B cell (primary cell): Measurements from ENCODE around the gene KLHL22. TPM values are rescaled to one million over a fixed set of nuclear protein-coding genes. Genes with fewer than 3 reads are reported as not detected.

ENCODE experiments used
- ATAC-seq: fragments of 200-7000 bp; cut with Tn5 transposase; one replicate; pipeline ENCODE4 v1.10.0; 2021; ENCODE audit warnings: low read depth, mild to moderate bottlenecking, moderate number of reproducible peaks, moderate library complexity
- CTCF ChIA-PET: fragments of 350-600 bp; sonication (Branson Sonifier 250); formaldehyde crosslinking; loops from one replicate; lab custom pipeline; 2021; ENCODE audit warnings: antibody characterized with exemption, inconsistent platforms; lab: Charles Lee
- POLR2A ChIA-PET: fragments of 350-600 bp; sonication (Branson Sonifier 250); formaldehyde crosslinking; loops from one replicate; lab custom pipeline; 2021; ENCODE audit warnings: antibody characterized with exemption; lab: Charles Lee
- DNase-seq: peaks from one replicate; pipeline ENCODE4 v3.0.0; 2013
- H2AFZ ChIP-seq: 2 replicates; pipeline ENCODE4 v1.6.1; 2012; ENCODE audit warnings: mild to moderate bottlenecking, low read depth, low read length; ENCODE audit not compliant: insufficient read depth, poor library complexity, severe bottlenecking
- H3K27ac ChIP-seq, 2 donors: 1 replicate in 1 of 2; 2 replicates in 1 of 2; pipeline ENCODE4 v1.5.1; 2012 to 2013; ENCODE audit warnings: low read length in 2 of 2, mild to moderate bottlenecking in 2 of 2, moderate library complexity in 1 of 2
- H3K27me3 ChIP-seq, 4 experiments: fragments of 200-600 bp in 1 of 4; sonication (generic) in 1 of 4; replicated peaks in 1 of 4; 1 replicate in 2 of 4; 2 replicates in 2 of 4; pipeline versions ENCODE4 v1.6.1 to v1.7.0; 2013 to 2016; ENCODE audit warnings: low read length in 3 of 4, mild to moderate bottlenecking in 2 of 4, mixed read lengths in 1 of 4, moderate library complexity in 1 of 4; ENCODE audit not compliant: insufficient read depth in 4 of 4, control insufficient read depth in 3 of 4; ENCODE audit errors: control extremely low read depth in 1 of 4
- H3K36me3 ChIP-seq, 2 experiments: replicated peaks in 1 of 2; 1 replicate in 1 of 2; 2 replicates in 1 of 2; pipeline versions ENCODE4 v1.6.1 to v1.7.1; 2013; ENCODE audit warnings: low read length in 1 of 2; ENCODE audit not compliant: insufficient read depth in 2 of 2, control insufficient read depth in 1 of 2; ENCODE audit errors: control extremely low read depth in 1 of 2, extremely low read depth in 1 of 2
- H3K4me1 ChIP-seq, 2 donors: fragments of 200-600 bp in 1 of 2; sonication (generic) in 1 of 2; 1 replicate in 1 of 2; 2 replicates in 1 of 2; pipeline versions ENCODE4 v1.5.1 to v1.6.1; 2013 to 2017; ENCODE audit warnings: low read length in 2 of 2; ENCODE audit not compliant: control insufficient read depth in 2 of 2, insufficient read depth in 2 of 2
- H3K4me2 ChIP-seq: replicated peaks from 2 replicates; pipeline ENCODE3; 2012; ENCODE audit warnings: mild to moderate bottlenecking, low read depth, low read length; ENCODE audit not compliant: poor library complexity, severe bottlenecking
- H3K4me3 ChIP-seq, 5 experiments: fragments of 200-600 bp in 1 of 5; sonication (generic) in 1 of 5; 1 replicate in 3 of 5; 2 replicates in 2 of 5; pipeline versions ENCODE4 v1.5.1 to v1.7.0; 2011 to 2016; ENCODE audit warnings: low read length in 4 of 5, mild to moderate bottlenecking in 4 of 5, low read depth in 2 of 5, control low read depth in 1 of 5, moderate library complexity in 1 of 5; ENCODE audit not compliant: insufficient read depth in 1 of 5; ENCODE audit errors: control extremely low read depth in 1 of 5, extremely low read depth in 1 of 5
- H3K79me2 ChIP-seq: fragments of 200-600 bp; sonication (generic); one replicate; pipeline ENCODE4 v1.6.0; 2016; ENCODE audit warnings: low read length; ENCODE audit not compliant: control insufficient read depth, insufficient read depth
- H3K9ac ChIP-seq: fragments of 200-600 bp; sonication (generic); 2 replicates; pipeline ENCODE4 v1.6.1; 2017; ENCODE audit warnings: mild to moderate bottlenecking, low read length, moderate library complexity
- H3K9me3 ChIP-seq, 3 donors: one replicate each; pipeline versions ENCODE4 v1.6.1 to v1.7.1; 2013; ENCODE audit warnings: low read length in 2 of 3; ENCODE audit not compliant: control insufficient read depth in 2 of 3, insufficient read depth in 1 of 3; ENCODE audit errors: control extremely low read depth in 1 of 3
- H4K20me1 ChIP-seq: 2 replicates; pipeline ENCODE4 v1.6.0; 2012; ENCODE audit warnings: mild to moderate bottlenecking, low read length; ENCODE audit not compliant: insufficient read depth, control insufficient read depth, poor library complexity, severe bottlenecking
- H3K27ac Mint-ChIP-seq: one replicate; pipeline ENCODE4 v1.8.0; 2021; ENCODE audit warnings: mixed read lengths
- H3K27me3 Mint-ChIP-seq: one replicate; pipeline ENCODE4 v1.8.0; 2021; ENCODE audit warnings: mixed read lengths
- H3K4me1 Mint-ChIP-seq: one replicate; pipeline ENCODE4 v1.8.0; 2021; ENCODE audit warnings: mixed read lengths
- H3K4me3 Mint-ChIP-seq: one replicate; pipeline ENCODE4 v1.8.0; 2021; ENCODE audit warnings: mixed read lengths
- H3K9me3 Mint-ChIP-seq: one replicate; pipeline ENCODE4 v1.8.0; 2022; ENCODE audit warnings: mixed read lengths; ENCODE audit not compliant: insufficient read depth
- EZH2 ChIP-seq: IDR thresholded peaks from 2 replicates; pipeline ENCODE4 v1.6.1; 2012; ENCODE audit warnings: borderline replicate concordance, low read depth, mild to moderate bottlenecking, moderate library complexity, low read length; ENCODE audit not compliant: insufficient read depth, poor library complexity, severe bottlenecking
- WGBS: methylation state at CpG from one replicate; pipeline ENCODE4 v1.1.5; 2013; ENCODE audit warnings: missing lambda C conversion rate; ENCODE audit not compliant: insufficient coverage; 5-methylcytosine and 5-hydroxymethylcytosine counted together
- intact Hi-C: fragments of 100-400 bp; cut with micrococcal nuclease; formaldehyde crosslinking; loops from one replicate; pipeline ENCODE4 v1.10.0; 2022
- polyA plus RNA-seq: library from polyadenylated mRNA; depleted of rRNA; stranded (reverse); fragments of >200 nt; gene quantifications from 2 replicates; pipeline ENCODE4 v1.2.3, GENCODE V29; 2012
- total RNA-seq, 2 donors: library from RNA; stranded (reverse); fragments of 120-200 nt in 1 of 2; gene quantifications; 1 replicate in 1 of 2; 2 replicates in 1 of 2; pipeline versions ENCODE4 v1.2.3 to v1.2.4, GENCODE V29; 2013 to 2022
- TF ChIP-seq, protein P1 (sequence below): fragments of 200-600 bp; IDR thresholded peaks from one replicate; pipeline ENCODE4 v1.8.0; 2022; ENCODE audit warnings: antibody characterized with exemption, mild to moderate bottlenecking

KLHL22 gene
- total and polyA plus RNA-seq, 2 donors (not counting 1 experiment from before 2014, with no cell fraction given): 37.0 to 45.6 TPM

DNA sequence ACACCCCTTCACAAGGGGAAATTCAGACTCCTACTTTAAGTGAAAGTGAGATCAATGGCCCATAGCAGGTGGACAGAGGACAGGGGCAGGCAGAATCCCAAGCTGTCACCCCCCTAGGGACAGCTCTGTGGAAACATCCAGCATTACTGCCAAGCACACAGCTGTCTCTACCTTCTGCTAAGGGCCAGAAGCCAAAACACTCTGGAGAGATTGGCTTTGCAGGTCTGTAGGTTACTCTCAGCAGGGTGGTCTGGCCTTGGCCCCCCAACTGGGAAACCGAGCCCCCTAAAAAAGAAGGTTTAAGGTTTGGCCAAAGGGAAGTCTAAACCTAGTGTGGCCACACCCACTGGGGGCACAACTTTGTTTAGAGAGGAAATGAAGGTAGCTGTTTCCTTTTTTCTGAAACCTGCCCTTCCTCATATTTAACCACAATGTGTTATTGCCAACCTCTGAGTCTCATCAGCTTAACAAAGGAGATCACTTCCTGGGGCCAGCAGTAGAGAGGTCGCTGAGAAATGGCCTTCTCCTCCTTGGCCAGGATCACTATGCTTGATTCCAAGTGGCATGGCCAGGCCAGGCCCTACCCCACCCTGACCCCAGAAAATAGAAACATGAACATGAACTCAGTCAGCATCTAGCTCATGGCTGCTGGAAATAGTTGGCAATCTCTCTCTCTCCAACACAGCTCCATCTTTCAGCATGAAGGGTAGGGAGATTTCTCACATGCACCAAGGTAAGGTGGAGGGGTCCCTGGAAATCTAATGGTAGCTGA, 32.1 kb downstream of the KLHL22 start:
- ATAC-seq (peak; percentile 80), DNase-seq (peak; percentile 82)
- Mint-ChIP-seq H3K4me3 (peak overlapping the region; percentile 80), H3K27me3 (no peaks in the 10 kb centered on the region), H3K4me1 (peaks cover 51% of the 10 kb centered on the region), H3K27ac (peak overlapping the region; percentile 100), H3K9me3 (no peaks in the 10 kb centered on the region)
- intact Hi-C loops: loop anchor here (1.0 to 2.0 kb wide), 4 partner anchors 32 to 69 kb away; partner anchors contain the start of genes KLHL22, MED15 and ZNF74
- peaks cover 0 to 19% (median 0%) of the 10 kb centered on the region in 3 donors for H3K9me3 ChIP-seq
- TF ChIP-seq, protein P1, sequence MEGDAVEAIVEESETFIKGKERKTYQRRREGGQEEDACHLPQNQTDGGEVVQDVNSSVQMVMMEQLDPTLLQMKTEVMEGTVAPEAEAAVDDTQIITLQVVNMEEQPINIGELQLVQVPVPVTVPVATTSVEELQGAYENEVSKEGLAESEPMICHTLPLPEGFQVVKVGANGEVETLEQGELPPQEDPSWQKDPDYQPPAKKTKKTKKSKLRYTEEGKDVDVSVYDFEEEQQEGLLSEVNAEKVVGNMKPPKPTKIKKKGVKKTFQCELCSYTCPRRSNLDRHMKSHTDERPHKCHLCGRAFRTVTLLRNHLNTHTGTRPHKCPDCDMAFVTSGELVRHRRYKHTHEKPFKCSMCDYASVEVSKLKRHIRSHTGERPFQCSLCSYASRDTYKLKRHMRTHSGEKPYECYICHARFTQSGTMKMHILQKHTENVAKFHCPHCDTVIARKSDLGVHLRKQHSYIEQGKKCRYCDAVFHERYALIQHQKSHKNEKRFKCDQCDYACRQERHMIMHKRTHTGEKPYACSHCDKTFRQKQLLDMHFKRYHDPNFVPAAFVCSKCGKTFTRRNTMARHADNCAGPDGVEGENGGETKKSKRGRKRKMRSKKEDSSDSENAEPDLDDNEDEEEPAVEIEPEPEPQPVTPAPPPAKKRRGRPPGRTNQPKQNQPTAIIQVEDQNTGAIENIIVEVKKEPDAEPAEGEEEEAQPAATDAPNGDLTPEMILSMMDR: no peak
- no peak for TF ChIP-seq EZH2
- WGBS: no CpG with 5 or more reads among the region's 2 CpGs
- ChIA-PET POLR2A (interaction anchor here (0.5 to 2.4 kb wide), 9 partner anchors 11 to 335 kb away, joined by 3 to 13 read pairs (median 6); partner anchors contain the start of genes KLHL22, MED15 and ZNF74), CTCF (interaction anchor here (0.6 to 3.7 kb wide), 15 partner anchors 9 to 100 kb away, joined by 3 to 35 read pairs (median 4); partner anchors contain the start of gene MED15)
- no peaks in the 10 kb centered on the region for H4K20me1 ChIP-seq
- peak overlapping the region; percentile 70 for H2AFZ ChIP-seq
- H3K79me2 ChIP-seq: peaks cover 23% of the 10 kb centered on the region
- peak overlapping the region; percentile 71 for H3K4me2 ChIP-seq
- peaks cover 0 to 15% of the 10 kb centered on the region in 2 experiments for H3K36me3 ChIP-seq
- H3K9ac ChIP-seq: peak overlapping the region; percentile 45
- peaks cover 35 to 38% of the 10 kb centered on the region in 2 donors for H3K4me1 ChIP-seq
- H3K4me3 ChIP-seq: peak overlapping the region in 4 of 5 experiments; percentile 18 to 50 (median 28)
- peak overlapping the region; percentile 87 to 89 for H3K27ac ChIP-seq
- H3K27me3 ChIP-seq: no peaks in the 10 kb centered on the region

DNA sequence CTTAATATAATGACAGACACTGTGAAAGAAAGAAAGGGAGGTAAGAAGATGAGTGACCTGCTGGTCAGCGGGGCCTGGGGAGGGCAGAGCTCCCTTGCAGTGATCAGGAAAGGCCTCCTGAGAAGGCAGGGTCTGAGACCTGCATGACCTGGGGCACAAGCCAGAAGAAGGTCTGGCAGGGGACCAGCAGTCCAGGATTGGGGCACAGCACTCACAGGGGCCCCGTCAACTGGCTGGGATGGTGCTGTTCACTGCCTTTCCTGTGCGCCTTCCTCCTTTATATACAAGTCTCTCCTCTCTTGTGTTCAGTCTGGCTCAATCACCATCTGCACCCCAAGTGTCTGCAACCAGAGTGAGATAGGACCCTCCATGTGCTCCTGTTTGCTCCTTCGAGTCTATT, 35.7 kb downstream of the KLHL22 start:
- intact Hi-C loops: no loop called here

More for the DNA sequence above, 35.7 kb downstream of the KLHL22 start:
- DNase-seq (no peak), ATAC-seq (no peak)
- peaks cover 48% of the 10 kb centered on the region for H3K4me1 Mint-ChIP-seq
- CTCF ChIA-PET: interaction anchor here (1.3 kb wide), 1 partner anchor 42 kb away, joined by 11 read pairs; no protein-coding TSS in a partner anchor
- no peaks in the 10 kb centered on the region for H3K9me3 Mint-ChIP-seq
- no peak overlapping the region for H3K27ac Mint-ChIP-seq
- peaks cover 0 to 20% of the 10 kb centered on the region in 2 experiments for H3K36me3 ChIP-seq
- H3K27me3 Mint-ChIP-seq: no peaks in the 10 kb centered on the region
- no peak for TF ChIP-seq EZH2
- TF ChIP-seq, protein P1: no peak
- H3K27ac ChIP-seq: no peak overlapping the region
- no peak overlapping the region for H3K4me3 Mint-ChIP-seq
- H3K4me3 ChIP-seq: no peak overlapping the region
- H3K4me2 ChIP-seq: no peak overlapping the region
- peaks cover 35 to 38% of the 10 kb centered on the region in 2 donors for H3K4me1 ChIP-seq
- POLR2A ChIA-PET: no interaction called here
- 96% methylated on average over 3 of the region's 4 CpGs for WGBS
- H3K9ac ChIP-seq: no peak overlapping the region
- peaks cover 45% of the 10 kb centered on the region for H3K79me2 ChIP-seq
- no peaks in the 10 kb centered on the region for H4K20me1 ChIP-seq
- no peaks in the 10 kb centered on the region for H3K27me3 ChIP-seq
- peaks cover 0 to 15% (median 0%) of the 10 kb centered on the region in 3 donors for H3K9me3 ChIP-seq
- H2AFZ ChIP-seq: no peak overlapping the region
